ENCODE results near the gene ATG9A. TPM values are rescaled to one million over a fixed set of nuclear protein-coding genes. Genes with fewer than 3 reads are reported as not detected.
A peak's percentile ranks its signal among the peaks of the same experiment; 100 is the strongest.

Gene ATG9A
- total and polyA plus RNA-seq, 2 experiments from 2014 or later, result 75.1 to 85.0 TPM

- no peak for DNase-seq (ENCODE audit: low read depth in 1 of 2, low spot score in 1 of 2)
- Histone ChIP-seq H3K9me3 (ENCODE audit: low read depth) (no peaks in the 10 kb centered on the region), H3K27me3 (peaks cover 11% of the 10 kb centered on the region), H3K4me1 (ENCODE audit: low read depth) (peaks cover 8% of the 10 kb centered on the region), H3K36me3 (no peaks in the 10 kb centered on the region), H3K27ac (no peak overlapping the region), H3K4me3 (no peak overlapping the region)
- TF ChIP-seq, protein P1, sequence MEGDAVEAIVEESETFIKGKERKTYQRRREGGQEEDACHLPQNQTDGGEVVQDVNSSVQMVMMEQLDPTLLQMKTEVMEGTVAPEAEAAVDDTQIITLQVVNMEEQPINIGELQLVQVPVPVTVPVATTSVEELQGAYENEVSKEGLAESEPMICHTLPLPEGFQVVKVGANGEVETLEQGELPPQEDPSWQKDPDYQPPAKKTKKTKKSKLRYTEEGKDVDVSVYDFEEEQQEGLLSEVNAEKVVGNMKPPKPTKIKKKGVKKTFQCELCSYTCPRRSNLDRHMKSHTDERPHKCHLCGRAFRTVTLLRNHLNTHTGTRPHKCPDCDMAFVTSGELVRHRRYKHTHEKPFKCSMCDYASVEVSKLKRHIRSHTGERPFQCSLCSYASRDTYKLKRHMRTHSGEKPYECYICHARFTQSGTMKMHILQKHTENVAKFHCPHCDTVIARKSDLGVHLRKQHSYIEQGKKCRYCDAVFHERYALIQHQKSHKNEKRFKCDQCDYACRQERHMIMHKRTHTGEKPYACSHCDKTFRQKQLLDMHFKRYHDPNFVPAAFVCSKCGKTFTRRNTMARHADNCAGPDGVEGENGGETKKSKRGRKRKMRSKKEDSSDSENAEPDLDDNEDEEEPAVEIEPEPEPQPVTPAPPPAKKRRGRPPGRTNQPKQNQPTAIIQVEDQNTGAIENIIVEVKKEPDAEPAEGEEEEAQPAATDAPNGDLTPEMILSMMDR (IDR thresholded peaks at IDR 0.05; ENCODE audit: low read depth, low read length), result no peak
Observed at GRCh38 chr2:219272995-219273394, 43.6 kb upstream of the ATG9A start.

DNA sequence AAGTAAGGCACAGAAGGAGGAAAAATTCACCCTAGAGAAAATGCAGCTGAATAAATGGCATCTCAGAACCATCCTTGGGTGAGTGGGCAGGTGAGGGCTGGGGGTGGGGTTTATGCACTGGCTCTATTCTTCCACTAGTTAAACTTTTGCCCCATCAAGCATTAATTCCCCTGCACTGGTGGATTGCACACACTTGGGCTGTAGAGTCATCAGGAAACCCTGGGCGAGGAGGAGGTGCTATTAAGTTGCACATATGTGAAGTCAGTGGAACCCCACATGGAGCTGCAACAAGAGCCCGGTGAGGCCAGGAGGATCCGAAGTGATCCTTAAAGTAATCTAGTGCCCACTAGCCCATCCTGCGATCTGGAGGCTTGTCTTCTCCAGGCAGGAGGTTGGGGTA is 42.9 kb upstream of the ATG9A start:
- TF ChIP-seq, protein P1 (IDR thresholded peaks at IDR 0.05; ENCODE audit: low read depth, low read length), result no peak
- no peaks in the 10 kb centered on the region for H3K36me3 ChIP-seq

DNA sequence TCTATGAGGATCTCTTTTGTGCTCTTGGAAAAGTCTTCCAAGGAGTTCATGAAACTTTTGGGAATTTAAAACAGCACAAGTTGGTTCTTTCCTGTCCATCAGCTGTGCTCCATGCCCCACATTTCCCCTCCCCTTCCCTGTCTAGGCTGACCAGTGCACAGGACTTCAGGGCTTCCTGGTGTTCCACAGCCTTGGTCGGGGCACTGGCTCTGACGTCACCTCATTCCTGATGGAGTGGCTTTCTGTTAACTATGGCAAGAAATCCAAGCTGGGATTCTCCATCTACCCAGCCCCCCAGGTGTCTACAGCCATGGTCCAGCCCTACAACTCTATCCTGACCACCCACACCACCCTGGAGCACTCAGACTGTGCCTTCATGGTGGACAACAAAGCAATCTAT is 41.6 kb upstream of the ATG9A start:
- no peaks in the 10 kb centered on the region for H3K36me3 ChIP-seq
- TF ChIP-seq, protein P1 (IDR thresholded peaks at IDR 0.05; ENCODE audit: low read depth, low read length), result no peak
- H3K27me3 ChIP-seq, result peaks cover 15% of the 10 kb centered on the region
- H3K27ac ChIP-seq, result no peak overlapping the region
- no peak for DNase-seq (ENCODE audit: low read depth in 1 of 2, low spot score in 1 of 2)
- peaks cover 5% of the 10 kb centered on the region for H3K4me1 ChIP-seq (ENCODE audit: low read depth)
- H3K4me3 ChIP-seq, result no peak overlapping the region
- H3K9me3 ChIP-seq (ENCODE audit: low read depth), result no peaks in the 10 kb centered on the region

More for the DNA sequence above, 42.9 kb upstream of the ATG9A start:
- H3K4me3 ChIP-seq, result no peak overlapping the region
- no peak for DNase-seq (ENCODE audit: low read depth in 1 of 2, low spot score in 1 of 2)
- no peaks in the 10 kb centered on the region for H3K9me3 ChIP-seq (ENCODE audit: low read depth)
- peaks cover 11% of the 10 kb centered on the region for H3K27me3 ChIP-seq
- peaks cover 5% of the 10 kb centered on the region for H3K4me1 ChIP-seq (ENCODE audit: low read depth)
- H3K27ac ChIP-seq, result no peak overlapping the region

- H3K4me1 ChIP-seq (ENCODE audit: low read depth), result peaks cover 5% of the 10 kb centered on the region
- TF ChIP-seq, protein P1 (IDR thresholded peaks at IDR 0.05; ENCODE audit: low read depth, low read length), result no peak
- H3K36me3 ChIP-seq, result no peaks in the 10 kb centered on the region
- no peak overlapping the region for H3K27ac ChIP-seq
- H3K27me3 ChIP-seq, result peaks cover 15% of the 10 kb centered on the region
- no peaks in the 10 kb centered on the region for H3K9me3 ChIP-seq (ENCODE audit: low read depth)
- no peak for DNase-seq (ENCODE audit: low read depth in 1 of 2, low spot score in 1 of 2)
- H3K4me3 ChIP-seq, result no peak overlapping the region
Observed at GRCh38 chr2:219270055-219270372, 40.6 kb upstream of the ATG9A start.

DNA sequence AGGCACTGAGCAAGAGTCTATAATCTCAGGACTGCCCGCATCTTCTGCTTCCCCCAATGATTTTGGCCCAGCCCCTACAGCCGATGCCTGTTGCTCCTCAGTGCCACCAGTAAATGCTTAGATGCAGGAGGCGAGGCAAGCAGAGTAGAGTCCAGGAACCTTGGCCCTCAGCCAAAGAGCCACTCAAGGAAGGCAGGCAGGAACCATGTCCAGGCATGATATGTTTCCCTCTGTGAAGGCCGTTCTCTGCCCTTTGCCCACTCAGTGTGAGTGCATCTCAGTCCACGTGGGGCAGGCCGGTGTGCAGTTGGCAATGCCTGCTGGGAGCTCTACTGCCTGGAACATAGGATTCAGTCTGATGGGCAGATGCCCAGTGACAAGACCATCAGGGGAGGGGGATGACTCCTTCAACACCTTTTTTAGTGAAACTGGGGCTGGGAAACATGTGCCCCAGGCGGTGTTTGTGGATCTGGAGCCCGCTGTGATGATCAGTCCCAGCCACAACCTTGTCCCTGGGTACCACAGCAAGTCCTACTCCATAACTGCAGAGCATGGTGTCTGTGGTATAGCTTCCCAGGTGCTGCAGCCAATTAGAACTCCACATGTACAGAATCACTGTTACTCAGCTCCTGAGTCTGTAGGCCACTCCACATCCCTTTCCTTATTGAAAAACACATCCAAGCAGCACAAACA is 40.1 kb upstream of the ATG9A start:
- no peaks in the 10 kb centered on the region for H3K36me3 ChIP-seq
- DNase-seq (ENCODE audit: low read depth in 1 of 2, low spot score in 1 of 2), result peak in 1 of 2 donors; percentile 69
- TF ChIP-seq, protein P1 (IDR thresholded peaks at IDR 0.05; ENCODE audit: low read depth, low read length), result no peak
- peaks cover 5% of the 10 kb centered on the region for H3K4me1 ChIP-seq (ENCODE audit: low read depth)
- H3K27ac ChIP-seq, result no peak overlapping the region
- H3K4me3 ChIP-seq, result no peak overlapping the region
- no peaks in the 10 kb centered on the region for H3K9me3 ChIP-seq (ENCODE audit: low read depth)
- H3K27me3 ChIP-seq, result peaks cover 15% of the 10 kb centered on the region

Measured in cardiac muscle cell (in vitro differentiated cells and primary cell).